A549 (cell line): ENCODE results near the gene ALG14. TPM values are rescaled to one million over a fixed set of nuclear protein-coding genes. Genes with fewer than 3 reads are reported as not detected.

Source experiments
- ATAC-seq, 2 experiments: fragments of 200-7000 bp in 1 of 2; fragments of >200 bp in 1 of 2; cut with Nextera tagmentation in 1 of 2; cut with Tn5 transposase in 1 of 2; 3 replicates each; pipeline versions ENCODE4 v1.8.0 to v1.9.1; 2018 to 2020; ENCODE audit warnings: mild to moderate bottlenecking in 1 of 2, moderate library complexity in 1 of 2
- CTCF ChIA-PET: fragments of 300-600 bp; sonication (Branson Sonifier 250); formaldehyde crosslinking; extraction: SDS; loops from one replicate; lab custom pipeline; 2021; ENCODE audit warnings: antibody characterized with exemption, inconsistent platforms; lab: Yijun Ruan, JAX
- POLR2A ChIA-PET: fragments of 350-600 bp; formaldehyde crosslinking; extraction: SDS; loops from one replicate; lab custom pipeline; 2021; ENCODE audit warnings: antibody characterized with exemption, inconsistent platforms; lab: Yijun Ruan, JAX
- DNase-seq, 2 experiments: peaks; one replicate each; pipeline versions ENCODE4 v3.0.0 to v3.0.0-alpha.2; 2011 to 2016; ENCODE audit warnings: low read depth in 1 of 2, low spot score in 1 of 2
- FAIRE-seq: peaks from 2 replicates; lab custom pipeline; 2011; peaks lifted over from hg19 to GRCh38; lab: Jason Lieb, UNC
- H3K27ac ChIP-seq, 2 experiments: fragments of >200 bp; sonication (Bioruptor Twin); formaldehyde crosslinking; 3 replicates each; pipeline ENCODE4 v1.5.1; 2016 to 2017
- H3K4me1 ChIP-seq: fragments of >200 bp; sonication (Bioruptor Twin); formaldehyde crosslinking; 3 replicates; pipeline ENCODE4 v1.6.1; 2016
- H3K4me2 ChIP-seq: fragments of >200 bp; sonication (Bioruptor Twin); formaldehyde crosslinking; 3 replicates; pipeline ENCODE4 v1.6.1; 2016
- H3K4me3 ChIP-seq: fragments of >200 bp; sonication (Bioruptor Twin); formaldehyde crosslinking; 3 replicates; pipeline ENCODE4 v1.5.1; 2016
- H3K9me3 ChIP-seq: fragments of >200 bp; sonication (Bioruptor Twin); formaldehyde crosslinking; 3 replicates; pipeline ENCODE4 v1.6.1; 2016
- BCL3 ChIP-seq: fragments of >200 bp; sonication (Bioruptor Twin); formaldehyde crosslinking; IDR thresholded peaks from 3 replicates; pipeline ENCODE4 v1.6.1; 2016
- BHLHE40 ChIP-seq: IDR thresholded peaks from 2 replicates; pipeline ENCODE4 v1.6.1; 2012; ENCODE audit warnings: low read depth, low read length, inconsistent platforms
- CBX8 ChIP-seq: fragments of 200-600 bp; sonication (generic); IDR thresholded peaks from 2 replicates; pipeline ENCODE4 v1.6.1; 2016
- CEBPB ChIP-seq, 2 experiments: fragments of >200 bp in 1 of 2; sonication (Bioruptor Twin) in 1 of 2; formaldehyde crosslinking in 1 of 2; IDR thresholded peaks; 2 replicates each; pipeline ENCODE4 v1.6.1; 2012 to 2016
- CHD2 ChIP-seq: fragments of 150-350 bp; IDR thresholded peaks from 2 replicates; pipeline ENCODE4 v1.6.1; 2014; ENCODE audit warnings: low read length; ENCODE audit not compliant: partially characterized antibody
- CHD4 ChIP-seq: fragments of 200-600 bp; sonication (generic); IDR thresholded peaks from 2 replicates; pipeline ENCODE4 v1.6.1; 2016; ENCODE audit warnings: antibody characterized with exemption, mild to moderate bottlenecking, borderline replicate concordance
- EP300 ChIP-seq, 2 experiments: fragments of >200 bp; sonication (Bioruptor Twin); formaldehyde crosslinking; IDR thresholded peaks; 2 replicates in 1 of 2; 3 replicates in 1 of 2; pipeline ENCODE4 v1.6.1; 2016 to 2017
- FOSL2 ChIP-seq, 2 experiments: fragments of 450-650 bp in 1 of 2; fragments of >200 bp in 1 of 2; sonication (Bioruptor Twin) in 1 of 2; formaldehyde crosslinking; IDR thresholded peaks; 2 replicates each; pipeline versions ENCODE4 v1.5.0 to v1.6.1; 2016 to 2020; ENCODE audit warnings: mild to moderate bottlenecking in 1 of 2, moderate library complexity in 1 of 2
- HDAC2 ChIP-seq: fragments of 200-600 bp; sonication (generic); IDR thresholded peaks from 2 replicates; pipeline ENCODE4 v1.6.1; 2016
- HES2 ChIP-seq: fragments of >200 bp; sonication (Bioruptor Twin); formaldehyde crosslinking; IDR thresholded peaks from 2 replicates; pipeline ENCODE4 v1.6.1; 2016
- HOXB13 ChIP-seq: fragments of 250-450 bp; sonication (Bioruptor Pico); IDR thresholded peaks from 2 replicates; pipeline ENCODE4 v1.5.0; 2020; ENCODE audit warnings: low read depth, mild to moderate bottlenecking, moderate library complexity
- KDM1A ChIP-seq: fragments of 200-600 bp; sonication (generic); IDR thresholded peaks from 2 replicates; pipeline ENCODE4 v1.6.1; 2016; ENCODE audit warnings: low read depth, mild to moderate bottlenecking
- KDM5A ChIP-seq: fragments of 200-600 bp; sonication (generic); IDR thresholded peaks from 2 replicates; pipeline ENCODE4 v1.6.1; 2016; ENCODE audit warnings: antibody characterized with exemption, mild to moderate bottlenecking
- MAFK ChIP-seq: fragments of 450-650 bp; IDR thresholded peaks from 2 replicates; pipeline ENCODE4 v1.6.1; 2014; ENCODE audit not compliant: partially characterized antibody
- MAX ChIP-seq: IDR thresholded peaks from 2 replicates; pipeline ENCODE4 v1.6.1; 2012
- MYC ChIP-seq: IDR thresholded peaks from 2 replicates; pipeline ENCODE4 v1.6.1; 2012; ENCODE audit warnings: mild to moderate bottlenecking, inconsistent platforms, low read length, improper control_type of control experiment, borderline replicate concordance
- NFE2L2 ChIP-seq: fragments of 150-350 bp; conservative IDR thresholded peaks from 2 replicates; pipeline ENCODE4 v1.6.1; 2014; ENCODE audit warnings: low read length
- NPAS2 ChIP-seq: fragments of 250-450 bp; sonication (Bioruptor Pico); IDR thresholded peaks from 2 replicates; pipeline ENCODE4 v1.8.0; 2022; ENCODE audit warnings: mild to moderate bottlenecking, moderate library complexity, borderline replicate concordance
- PBX3 ChIP-seq: IDR thresholded peaks from 2 replicates; pipeline ENCODE4 v1.6.1; 2012
- POLR2A ChIP-seq: IDR thresholded peaks from 2 replicates; pipeline ENCODE4 v1.6.1; 2012; ENCODE audit warnings: mild to moderate bottlenecking, low read length
- RCOR1 ChIP-seq: fragments of 150-350 bp; IDR thresholded peaks from 2 replicates; pipeline ENCODE4 v1.6.1; 2014; ENCODE audit warnings: antibody characterized with exemption, low read length, low read depth
- RNF2 ChIP-seq: fragments of 200-600 bp; sonication (generic); IDR thresholded peaks from 2 replicates; pipeline ENCODE4 v1.6.1; 2016; ENCODE audit warnings: low read depth, mild to moderate bottlenecking, antibody characterized with exemption, moderate library complexity, borderline replicate concordance
- SMC3 ChIP-seq: fragments of >200 bp; sonication (Bioruptor Twin); formaldehyde crosslinking; IDR thresholded peaks from 3 replicates; pipeline ENCODE4 v1.6.1; 2018; ENCODE audit warnings: inconsistent platforms
- SREBF2 ChIP-seq: fragments of 450-650 bp; IDR thresholded peaks from 2 replicates; pipeline ENCODE4 v1.6.1; 2014; ENCODE audit warnings: mild to moderate bottlenecking, moderate library complexity
- ZSCAN20 ChIP-seq: fragments of 250-450 bp; sonication (Bioruptor Pico); IDR thresholded peaks from 2 replicates; pipeline ENCODE4 v1.8.0; 2022; ENCODE audit warnings: mild to moderate bottlenecking, moderate library complexity
- WGBS: methylation state at CpG from one replicate; pipeline ENCODE4 v1.1.6; 2017; ENCODE audit errors: missing lambda C conversion rate; 5-methylcytosine and 5-hydroxymethylcytosine counted together
- polyA plus RNA-seq, 4 experiments: library from polyadenylated mRNA; depleted of rRNA in 3 of 4; stranded (reverse); fragments of >200 nt; fragmentation: RNase III in 1 of 4; extraction: RNeasy Plus Mini Kit Qiagen cat#74134 plus additional on column Dnase treatment in 1 of 4; gene quantifications; 2 replicates in 3 of 4; 3 replicates in 1 of 4; pipeline ENCODE4 v1.2.3, GENCODE V29; 2011 to 2017
- TF ChIP-seq, protein P1 (sequence below): fragments of >200 bp; sonication (Bioruptor Twin); formaldehyde crosslinking; IDR thresholded peaks from 3 replicates; pipeline ENCODE4 v1.5.1; 2016

Gene ALG14
- polyA plus RNA-seq, 2 of the 4 experiments (the other 2 are of a cell fraction) = 5.0 to 5.4 TPM

DNA sequence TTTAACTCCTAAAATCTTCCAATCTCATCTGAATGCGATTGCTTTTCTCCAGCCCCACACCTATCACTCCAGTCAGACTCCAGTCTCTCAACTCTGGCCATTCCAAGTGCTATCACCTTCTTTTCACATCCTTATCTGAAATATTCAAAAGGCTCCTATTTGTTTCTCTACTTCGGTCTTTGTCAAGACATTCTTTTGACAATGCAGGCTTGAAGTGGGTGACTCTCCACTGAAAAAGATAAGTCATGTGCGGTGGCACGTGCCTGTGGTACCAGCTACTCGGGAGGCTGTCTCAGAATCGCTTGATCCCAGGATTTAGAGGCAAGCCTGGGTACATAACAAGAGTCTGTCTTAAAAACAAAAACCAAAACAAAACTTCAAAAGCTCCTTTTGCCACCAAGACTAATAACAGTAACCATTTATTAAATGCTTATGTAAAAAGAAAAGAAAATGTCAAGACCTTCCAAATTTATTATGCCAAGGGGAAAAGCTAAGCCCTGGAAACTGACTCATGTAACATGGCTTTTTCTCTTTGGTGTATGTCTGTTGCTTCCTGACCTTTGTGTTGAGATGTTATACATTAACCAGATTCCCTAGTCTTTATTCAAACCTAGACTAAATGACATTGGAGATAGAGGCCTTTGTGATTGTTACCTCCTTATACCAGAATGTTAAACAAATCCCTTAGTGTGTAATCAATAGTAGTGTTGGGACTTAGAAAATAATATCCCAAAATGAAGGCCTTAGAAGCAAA lies 3.6 kb downstream of the ALG14 start (continued):
- TF ChIP-seq SMC3 = no peak

- POLR2A ChIA-PET = no interaction called here
- no peak overlapping the region for H3K4me2 ChIP-seq
- no peak overlapping the region for H3K27ac ChIP-seq
- no peak for DNase-seq
- CTCF ChIA-PET = no interaction called here
- no peak for ATAC-seq
- no peak for TF ChIP-seq POLR2A
- no peak for TF ChIP-seq KDM5A
- TF ChIP-seq HDAC2 = no peak
- TF ChIP-seq CBX8 = no peak
- 93% methylated on average over 5 of the region's 5 CpGs for WGBS
- no peak for FAIRE-seq
- H3K4me1 ChIP-seq = peaks cover 23% of the 10 kb centered on the region
- no peaks in the 10 kb centered on the region for H3K9me3 ChIP-seq
- no peak overlapping the region for H3K4me3 ChIP-seq
Observed at GRCh38 chr1:95067568-95067967, 5.2 kb downstream of the ALG14 start.

- ChIA-PET CTCF (no interaction called here), POLR2A (no interaction called here)
- no peak overlapping the region for H3K27ac ChIP-seq
- TF ChIP-seq BCL3 (no peak), KDM1A (no peak), MAFK (no peak), ZSCAN20 (CRISPR knock-in tag) (no peak), FOSL2 (IDR thresholded peaks at IDR 0.05) (no peak), FOSL2 (CRISPR knock-in tag; IDR thresholded peaks at IDR 0.05) (no peak), BHLHE40 (no peak), RCOR1 (no peak), SREBF2 (no peak), MYC (no peak), RNF2 (no peak), CBX8 (no peak)
- no peak overlapping the region for H3K4me3 ChIP-seq
- H3K4me2 ChIP-seq = no peak overlapping the region
- WGBS = 90% methylated on average over 2 of the region's 2 CpGs
- no peak for FAIRE-seq
- no peaks in the 10 kb centered on the region for H3K9me3 ChIP-seq
- ATAC-seq = no peak
- DNase-seq = no peak
- peaks cover 23% of the 10 kb centered on the region for H3K4me1 ChIP-seq
Observed at GRCh38 chr1:95067062-95067461, 5.7 kb downstream of the ALG14 start.

- no peaks in the 10 kb centered on the region for H3K4me1 ChIP-seq
- FAIRE-seq (no peak), DNase-seq (no peak), ATAC-seq (no peak)
- ChIA-PET CTCF (interaction anchor here (0.7 to 3.0 kb wide), 2 partner anchors 18 to 172 kb away, joined by 3 to 13 read pairs; partner anchors contain the start of gene RWDD3), POLR2A (interaction anchor here (1.3 kb wide), 1 partner anchor 172 kb away, joined by 6 read pairs; the partner anchor contains the start of gene RWDD3)
- H3K4me2 ChIP-seq = no peak overlapping the region
- 76% methylated on average over 3 of the region's 3 CpGs for WGBS
- H3K27ac ChIP-seq = no peak overlapping the region
- no peak overlapping the region for H3K4me3 ChIP-seq
- H3K9me3 ChIP-seq = no peaks in the 10 kb centered on the region
- TF ChIP-seq HOXB13 (CRISPR knock-in tag) (no peak), HES2 (no peak), CHD4 (no peak), CHD2 (no peak), PBX3 (no peak), MAX (no peak), KDM1A (no peak), NPAS2 (CRISPR knock-in tag) (no peak), CEBPB (IDR thresholded peaks at IDR 0.05) (no peak), NFE2L2 (no peak), KDM5A (no peak), EP300 (IDR thresholded peaks at IDR 0.05) (no peak)
- TF ChIP-seq, protein P1, sequence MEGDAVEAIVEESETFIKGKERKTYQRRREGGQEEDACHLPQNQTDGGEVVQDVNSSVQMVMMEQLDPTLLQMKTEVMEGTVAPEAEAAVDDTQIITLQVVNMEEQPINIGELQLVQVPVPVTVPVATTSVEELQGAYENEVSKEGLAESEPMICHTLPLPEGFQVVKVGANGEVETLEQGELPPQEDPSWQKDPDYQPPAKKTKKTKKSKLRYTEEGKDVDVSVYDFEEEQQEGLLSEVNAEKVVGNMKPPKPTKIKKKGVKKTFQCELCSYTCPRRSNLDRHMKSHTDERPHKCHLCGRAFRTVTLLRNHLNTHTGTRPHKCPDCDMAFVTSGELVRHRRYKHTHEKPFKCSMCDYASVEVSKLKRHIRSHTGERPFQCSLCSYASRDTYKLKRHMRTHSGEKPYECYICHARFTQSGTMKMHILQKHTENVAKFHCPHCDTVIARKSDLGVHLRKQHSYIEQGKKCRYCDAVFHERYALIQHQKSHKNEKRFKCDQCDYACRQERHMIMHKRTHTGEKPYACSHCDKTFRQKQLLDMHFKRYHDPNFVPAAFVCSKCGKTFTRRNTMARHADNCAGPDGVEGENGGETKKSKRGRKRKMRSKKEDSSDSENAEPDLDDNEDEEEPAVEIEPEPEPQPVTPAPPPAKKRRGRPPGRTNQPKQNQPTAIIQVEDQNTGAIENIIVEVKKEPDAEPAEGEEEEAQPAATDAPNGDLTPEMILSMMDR = no peak
Observed at GRCh38 chr1:95061445-95062006, 11.2 kb downstream of the ALG14 start.
